WTC11 (cell line): ENCODE data around the gene RNF17. TPM values are rescaled to one million over a fixed set of nuclear protein-coding genes. Genes with fewer than 3 reads are reported as not detected.

ENCODE experiments used
- ATAC-seq: fragments of 200-7000 bp; cut with Tn5 transposase; 2 replicates; pipeline ENCODE4 v1.10.0; 2021; ENCODE audit warnings: mild to moderate bottlenecking, moderate library complexity
- CTCF ChIA-PET: fragments of 300-600 bp; sonication (Branson Sonifier 250); formaldehyde crosslinking; loops from one replicate; lab custom pipeline; 2021; ENCODE audit warnings: antibody characterized with exemption; lab: Charles Lee
- POLR2A ChIA-PET: fragments of 350-600 bp; sonication (Branson Sonifier 250); formaldehyde crosslinking; loops from one replicate; lab custom pipeline; 2021; ENCODE audit warnings: antibody characterized with exemption; lab: Charles Lee
- DNase-seq: peaks from one replicate; pipeline ENCODE4 v3.0.0; 2021; ENCODE audit warnings: low spot score
- H3K27ac Mint-ChIP-seq: 2 replicates; pipeline ENCODE4 v1.8.0; 2021; ENCODE audit warnings: mixed read lengths
- H3K27me3 Mint-ChIP-seq: 2 replicates; pipeline ENCODE4 v1.8.0; 2021; ENCODE audit warnings: low read depth, mild to moderate bottlenecking, moderate library complexity, mixed read lengths
- H3K36me3 Mint-ChIP-seq: 2 replicates; pipeline ENCODE4 v1.8.0; 2021; ENCODE audit warnings: mixed read lengths
- H3K4me1 Mint-ChIP-seq: 2 replicates; pipeline ENCODE4 v1.8.0; 2022; ENCODE audit warnings: mixed read lengths
- H3K4me3 Mint-ChIP-seq: 2 replicates; pipeline ENCODE4 v1.8.0; 2021; ENCODE audit warnings: mild to moderate bottlenecking, moderate library complexity, mixed read lengths
- H3K9me3 Mint-ChIP-seq: 2 replicates; pipeline ENCODE4 v1.8.0; 2021; ENCODE audit warnings: mixed read lengths
- ATF2 ChIP-seq: sonication (generic); formaldehyde crosslinking; IDR thresholded peaks from 2 replicates; pipeline ENCODE4 v1.8.1; 2022; ENCODE audit warnings: low read depth, missing genetic modification reagents, borderline replicate concordance
- ATF6 ChIP-seq: sonication (generic); formaldehyde crosslinking; IDR thresholded peaks from 2 replicates; pipeline ENCODE4 v1.8.1; 2023; ENCODE audit warnings: mild to moderate bottlenecking, missing genetic modification reagents
- CBFB ChIP-seq: sonication (generic); formaldehyde crosslinking; IDR thresholded peaks from 2 replicates; pipeline ENCODE4 v1.8.1; 2022; ENCODE audit warnings: mild to moderate bottlenecking, low read depth, missing genetic modification reagents
- CREB1 ChIP-seq: sonication (generic); formaldehyde crosslinking; IDR thresholded peaks from 2 replicates; pipeline ENCODE4 v1.8.0; 2023; ENCODE audit warnings: mild to moderate bottlenecking, missing genetic modification reagents
- CREM ChIP-seq: sonication (generic); formaldehyde crosslinking; IDR thresholded peaks from 2 replicates; pipeline ENCODE4 v1.8.1; 2022; ENCODE audit warnings: mild to moderate bottlenecking, missing genetic modification reagents, moderate library complexity
- E2F1 ChIP-seq: sonication (generic); formaldehyde crosslinking; IDR thresholded peaks from 2 replicates; pipeline ENCODE4 v1.8.0; 2022; ENCODE audit warnings: mild to moderate bottlenecking, missing genetic modification reagents
- E2F4 ChIP-seq: sonication (generic); formaldehyde crosslinking; IDR thresholded peaks from 2 replicates; pipeline ENCODE4 v1.8.1; 2022; ENCODE audit warnings: low read depth, mild to moderate bottlenecking, moderate library complexity, missing genetic modification reagents, borderline replicate concordance
- E2F5 ChIP-seq: sonication (generic); formaldehyde crosslinking; IDR thresholded peaks from 2 replicates; pipeline ENCODE4 v1.8.1; 2022; ENCODE audit warnings: mild to moderate bottlenecking, moderate library complexity, missing genetic modification reagents
- EMX1 ChIP-seq: fragments of 250-450 bp; sonication (Bioruptor Pico); IDR thresholded peaks from 2 replicates; pipeline ENCODE4 v1.8.0; 2021; ENCODE audit warnings: mild to moderate bottlenecking
- ERG ChIP-seq: fragments of 250-450 bp; sonication (Bioruptor Pico); IDR thresholded peaks from 2 replicates; pipeline ENCODE4 v1.8.0; 2021; ENCODE audit warnings: mild to moderate bottlenecking
- FOXP1 ChIP-seq: sonication (generic); formaldehyde crosslinking; IDR thresholded peaks from 2 replicates; pipeline ENCODE4 v1.8.0; 2022; ENCODE audit warnings: missing genetic modification reagents, mild to moderate bottlenecking, moderate library complexity, borderline replicate concordance
- IRF2 ChIP-seq: sonication (generic); formaldehyde crosslinking; IDR thresholded peaks from 2 replicates; pipeline ENCODE4 v1.8.0; 2022; ENCODE audit warnings: low read depth, missing genetic modification reagents, borderline replicate concordance
- KAT7 ChIP-seq: sonication (generic); formaldehyde crosslinking; IDR thresholded peaks from 2 replicates; pipeline ENCODE4 v1.8.1; 2023; ENCODE audit warnings: missing genetic modification reagents, mild to moderate bottlenecking, borderline replicate concordance
- MAX ChIP-seq: sonication (generic); formaldehyde crosslinking; IDR thresholded peaks from 2 replicates; pipeline ENCODE4 v1.8.0; 2022; ENCODE audit warnings: mild to moderate bottlenecking, missing genetic modification reagents
- MLX ChIP-seq: sonication (generic); formaldehyde crosslinking; IDR thresholded peaks from 2 replicates; pipeline ENCODE4 v1.8.1; 2023; ENCODE audit warnings: mild to moderate bottlenecking, missing genetic modification reagents, moderate library complexity
- MXD4 ChIP-seq: fragments of 250-450 bp; sonication (Bioruptor Pico); IDR thresholded peaks from 2 replicates; pipeline ENCODE4 v1.8.0; 2021; ENCODE audit warnings: mild to moderate bottlenecking, moderate library complexity, borderline replicate concordance
- NR3C1 ChIP-seq: sonication (generic); formaldehyde crosslinking; conservative IDR thresholded peaks from 2 replicates; pipeline ENCODE4 v1.8.1; 2023; ENCODE audit warnings: low read depth, mild to moderate bottlenecking, missing genetic modification reagents
- SMAD4 ChIP-seq: sonication (generic); formaldehyde crosslinking; IDR thresholded peaks from 2 replicates; pipeline ENCODE4 v1.8.0; 2022; ENCODE audit warnings: mild to moderate bottlenecking, missing genetic modification reagents
- TEAD4 ChIP-seq: sonication (generic); formaldehyde crosslinking; IDR thresholded peaks from 2 replicates; pipeline ENCODE4 v1.8.0; 2022; ENCODE audit warnings: mild to moderate bottlenecking, missing genetic modification reagents
- TP53 ChIP-seq: sonication (generic); formaldehyde crosslinking; IDR thresholded peaks from 2 replicates; pipeline ENCODE4 v1.8.1; 2023; ENCODE audit warnings: mild to moderate bottlenecking, missing genetic modification reagents
- ZBTB43 ChIP-seq: sonication (generic); formaldehyde crosslinking; IDR thresholded peaks from 2 replicates; pipeline ENCODE4 v1.8.1; 2023; ENCODE audit warnings: mild to moderate bottlenecking, missing genetic modification reagents
- ZNF532 ChIP-seq: fragments of 250-450 bp; sonication (Bioruptor Pico); IDR thresholded peaks from 2 replicates; pipeline ENCODE4 v1.9.0; 2021; ENCODE audit warnings: mild to moderate bottlenecking, borderline replicate concordance
- total RNA-seq: library from RNA; stranded (reverse); gene quantifications from 3 replicates; pipeline ENCODE4 v1.2.3, GENCODE V29; 2021

Gene RNF17
- total RNA-seq, 1 experiment from 2014 or later, result not detected

- TF ChIP-seq ATF2 (no peak), ERG (CRISPR knock-in tag) (no peak), TEAD4 (CRISPR knock-in tag) (no peak), MLX (CRISPR knock-in tag) (no peak), E2F1 (no peak), FOXP1 (CRISPR knock-in tag) (no peak)
These were observed 48.0 kb upstream of the RNF17 start (continued) for GRCh38 chr13:24716011-24716410.

GRCh38 chr13:24716446-24716845, 47.5 kb upstream of the RNF17 start:
- POLR2A ChIA-PET, result interaction anchor here (0.5 kb wide), 2 partner anchors 97 to 1577 kb away, joined by 3 to 6 read pairs; no protein-coding TSS in a partner anchor
- H3K36me3 Mint-ChIP-seq, result no peaks in the 10 kb centered on the region
- peak overlapping the region; percentile 95 for H3K27ac Mint-ChIP-seq
- ATAC-seq, result peak; percentile 62
- H3K4me1 Mint-ChIP-seq, result peaks cover 26% of the 10 kb centered on the region
- no peaks in the 10 kb centered on the region for H3K9me3 Mint-ChIP-seq
- CTCF ChIA-PET, result interaction anchor here (0.6 to 2.8 kb wide), 9 partner anchors 8 to 252 kb away, joined by 3 to 29 read pairs (median 5); no protein-coding TSS in a partner anchor
- H3K27me3 Mint-ChIP-seq, result no peaks in the 10 kb centered on the region; the same call in 1 of the 2 replicates
- peak overlapping the region; percentile 56 for H3K4me3 Mint-ChIP-seq
- peak; percentile 41 for DNase-seq
- TF ChIP-seq MXD4 (CRISPR knock-in tag), result no peak
- TF ChIP-seq E2F5 (CRISPR knock-in tag), result no peak
- TF ChIP-seq CBFB (CRISPR knock-in tag), result no peak
- TF ChIP-seq SMAD4 (CRISPR knock-in tag), result no peak
- no peak for TF ChIP-seq ATF6 (CRISPR knock-in tag)
- no peak for TF ChIP-seq TP53 (CRISPR knock-in tag)
- TF ChIP-seq ZBTB43 (CRISPR knock-in tag), result no peak
- no peak for TF ChIP-seq CREB1 (CRISPR knock-in tag)
- TF ChIP-seq ZNF532 (CRISPR knock-in tag), result no peak
- TF ChIP-seq CREM (CRISPR knock-in tag), result no peak
- no peak for TF ChIP-seq KAT7
- TF ChIP-seq NR3C1 (CRISPR knock-in tag), result no peak
- no peak for TF ChIP-seq IRF2 (CRISPR knock-in tag)
- no peak for TF ChIP-seq E2F4
- no peak for TF ChIP-seq MAX (CRISPR knock-in tag)
- no peak for TF ChIP-seq EMX1
